Natural killer cell (primary cell): ENCODE results near the gene SHISA6. TPM values are rescaled to one million over a fixed set of nuclear protein-coding genes. Genes with fewer than 3 reads are reported as not detected.

Experiments used
- ATAC-seq, 3 donors: fragments of 150-1000 bp in 2 of 3; fragments of 200-7000 bp in 1 of 3; cut with Tn5 transposase; 1 replicate in 1 of 3; 2 replicates in 2 of 3; pipeline ENCODE4 v1.10.0; 2021; ENCODE audit warnings: mild to moderate bottlenecking in 2 of 3, moderate library complexity in 2 of 3
- DNase-seq, 2 donors: peaks; one replicate each; pipeline versions ENCODE4 v3.0.0 to v3.0.0-alpha.2; 2013 to 2021; ENCODE audit warnings: mixed read lengths in 1 of 2
- H3K27ac ChIP-seq: one replicate; pipeline ENCODE4 v1.5.1; 2013; ENCODE audit warnings: mild to moderate bottlenecking, low read length
- H3K27me3 ChIP-seq: one replicate; pipeline ENCODE4 v1.6.1; 2013; ENCODE audit warnings: low read length; ENCODE audit not compliant: control insufficient read depth, insufficient read depth
- H3K36me3 ChIP-seq: one replicate; pipeline ENCODE4 v1.6.1; 2013; ENCODE audit warnings: low read length; ENCODE audit not compliant: control insufficient read depth, insufficient read depth
- H3K4me1 ChIP-seq: one replicate; pipeline ENCODE4 v1.6.1; 2013; ENCODE audit warnings: low read length; ENCODE audit not compliant: control insufficient read depth, insufficient read depth
- H3K4me3 ChIP-seq: one replicate; pipeline ENCODE4 v1.5.1; 2013; ENCODE audit warnings: low read length
- H3K9me3 ChIP-seq: one replicate; pipeline ENCODE4 v1.6.1; 2013; ENCODE audit warnings: low read length; ENCODE audit not compliant: control insufficient read depth, insufficient read depth
- H3K27ac Mint-ChIP-seq, 2 donors: one replicate each; pipeline ENCODE4 v1.8.0; 2022; ENCODE audit warnings: mild to moderate bottlenecking in 2 of 2, mixed read lengths in 2 of 2, moderate library complexity in 1 of 2
- H3K27me3 Mint-ChIP-seq, 2 donors: one replicate each; pipeline ENCODE4 v1.8.0; 2022; ENCODE audit warnings: low read depth in 2 of 2, mixed read lengths in 2 of 2
- H3K36me3 Mint-ChIP-seq: one replicate; pipeline ENCODE4 v1.8.0; 2022; ENCODE audit warnings: mixed read lengths
- H3K4me1 Mint-ChIP-seq, 2 donors: one replicate each; pipeline ENCODE4 v1.8.0; 2022; ENCODE audit warnings: mixed read lengths in 2 of 2
- H3K4me3 Mint-ChIP-seq: one replicate; pipeline ENCODE4 v1.8.0; 2022; ENCODE audit warnings: mild to moderate bottlenecking, moderate library complexity, mixed read lengths
- H3K9me3 Mint-ChIP-seq, 2 donors: one replicate each; pipeline ENCODE4 v1.8.0; 2022; ENCODE audit warnings: mixed read lengths in 2 of 2
- CTCF ChIP-seq: fragments of 200-600 bp; IDR thresholded peaks from one replicate; pipeline ENCODE4 v1.8.0; 2022; ENCODE audit warnings: antibody characterized with exemption
- WGBS: methylation state at CpG from one replicate; pipeline ENCODE4 v1.1.7; 2013; ENCODE audit warnings: missing lambda C conversion rate; ENCODE audit not compliant: insufficient coverage; 5-methylcytosine and 5-hydroxymethylcytosine counted together
- intact Hi-C: fragments of 100-400 bp; cut with micrococcal nuclease; formaldehyde crosslinking; loops from one replicate; pipeline ENCODE4 v1.14.2; 2022
- total RNA-seq, 4 donors: library from RNA; stranded (reverse); fragments of 120-200 nt in 1 of 4; gene quantifications; one replicate each; pipeline versions ENCODE4 v1.2.3 to v1.2.4, GENCODE V29; 2013 to 2022

The SHISA6 gene
- total RNA-seq, 3 donors from 2014 or later (not counting 1 experiment from before 2014, with no cell fraction given) = not detected

DNA sequence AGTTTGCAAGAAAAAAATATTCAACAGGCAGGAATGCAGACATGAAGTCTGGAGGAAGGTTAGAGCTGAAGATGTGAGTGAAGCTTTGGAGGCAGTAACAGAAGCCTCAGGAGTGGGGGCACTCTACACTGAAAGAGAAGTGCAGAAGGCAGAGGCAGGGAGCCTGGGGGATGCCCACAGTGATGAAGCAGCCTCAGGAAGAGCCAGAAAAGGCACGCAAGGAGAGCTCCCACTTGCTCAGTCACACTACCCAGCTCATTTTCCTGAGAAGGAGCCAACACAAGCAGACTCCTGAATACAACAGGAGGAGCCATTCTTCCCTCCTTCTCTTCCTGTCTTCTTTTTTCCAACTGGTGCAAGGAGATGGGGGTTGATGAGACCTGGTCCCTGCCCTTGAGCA is 312.1 kb downstream of the SHISA6 start:
- Mint-ChIP-seq H3K36me3 (no peaks in the 10 kb centered on the region), H3K9me3 (peaks cover 17 to 20% of the 10 kb centered on the region in 2 donors), H3K27ac (no peak overlapping the region), H3K4me3 (no peak overlapping the region), H3K4me1 (no peaks in the 10 kb centered on the region), H3K27me3 (no peaks in the 10 kb centered on the region)
- Histone ChIP-seq H3K9me3 (peaks cover 8% of the 10 kb centered on the region), H3K36me3 (no peaks in the 10 kb centered on the region), H3K27me3 (no peaks in the 10 kb centered on the region), H3K4me1 (no peaks in the 10 kb centered on the region), H3K4me3 (no peak overlapping the region), H3K27ac (no peak overlapping the region)
- DNase-seq = no peak
- 74% methylated on average over 1 of the region's 1 CpG for WGBS
- no peak for TF ChIP-seq CTCF
- ATAC-seq = no peak
- intact Hi-C loops = no loop called here

- Mint-ChIP-seq H3K36me3 (no peaks in the 10 kb centered on the region), H3K27me3 (no peaks in the 10 kb centered on the region), H3K9me3 (peaks cover 17 to 20% of the 10 kb centered on the region in 2 donors), H3K4me3 (no peak overlapping the region), H3K4me1 (no peaks in the 10 kb centered on the region), H3K27ac (no peak overlapping the region)
- Histone ChIP-seq H3K9me3 (peaks cover 10% of the 10 kb centered on the region), H3K36me3 (no peaks in the 10 kb centered on the region), H3K4me1 (no peaks in the 10 kb centered on the region), H3K27ac (no peak overlapping the region), H3K4me3 (no peak overlapping the region), H3K27me3 (no peaks in the 10 kb centered on the region)
- intact Hi-C loops = no loop called here
- 90% methylated on average over 1 of the region's 1 CpG for WGBS
- no peak for TF ChIP-seq CTCF
- DNase-seq (no peak), ATAC-seq (no peak)
These were observed 313.0 kb downstream of the SHISA6 start for GRCh38 chr17:11554042-11554441.

DNA sequence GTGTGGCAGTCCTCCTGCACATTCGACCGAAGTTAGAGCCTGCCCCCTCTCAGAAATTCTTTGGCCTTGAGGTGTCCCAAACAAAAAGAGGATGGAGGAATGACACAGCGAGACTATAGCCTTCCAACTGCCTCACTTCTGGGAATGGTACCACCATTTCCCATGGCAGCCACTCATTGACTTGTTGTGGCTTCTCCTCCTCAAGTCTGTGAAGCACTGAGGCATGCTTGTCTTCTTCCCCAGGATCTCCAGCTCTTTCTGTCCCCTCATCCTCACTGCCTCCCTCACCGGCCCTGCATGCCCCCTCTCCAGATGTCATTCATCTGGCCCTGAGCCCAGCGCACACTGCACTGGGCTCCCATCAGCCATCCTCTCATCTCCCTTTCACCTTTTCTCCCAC is 313.5 kb downstream of the SHISA6 start:
- WGBS = 88% methylated on average over 5 of the region's 5 CpGs
- H3K27me3 Mint-ChIP-seq = no peaks in the 10 kb centered on the region
- intact Hi-C loops = no loop called here

More for the DNA sequence above, 313.5 kb downstream of the SHISA6 start:
- Mint-ChIP-seq H3K27ac (no peak overlapping the region), H3K4me1 (no peaks in the 10 kb centered on the region), H3K4me3 (no peak overlapping the region), H3K9me3 (peaks cover 17 to 20% of the 10 kb centered on the region in 2 donors), H3K36me3 (no peaks in the 10 kb centered on the region)
- no peaks in the 10 kb centered on the region for H3K27me3 ChIP-seq
- H3K27ac ChIP-seq = no peak overlapping the region
- H3K9me3 ChIP-seq = peaks cover 15% of the 10 kb centered on the region
- H3K4me3 ChIP-seq = no peak overlapping the region
- H3K36me3 ChIP-seq = no peaks in the 10 kb centered on the region
- no peak for ATAC-seq
- no peak for DNase-seq
- no peaks in the 10 kb centered on the region for H3K4me1 ChIP-seq
- TF ChIP-seq CTCF = no peak
